ENCODE data around the gene CCDC172.
"Not testable (repeated sequence)": the region's sequence is repeated elsewhere in the genome, so short reads cannot be mapped to it uniquely, and the experiment has no call there.

The CCDC172 gene

GRCh38 chr10:116352125-116352524 lies 27.9 kb downstream of the CCDC172 start:
- DNase-seq = no peak

GRCh38 chr10:116353817-116354216 lies 29.6 kb downstream of the CCDC172 start:
- DNase-seq = no peak

GRCh38 chr10:116355341-116355740 lies 31.1 kb downstream of the CCDC172 start:
- no peak for DNase-seq

- no peak for DNase-seq
Observed at GRCh38 chr10:116356833-116357232, 32.6 kb downstream of the CCDC172 start.

- no peak for DNase-seq
Observed at GRCh38 chr10:116364868-116365267, 40.6 kb downstream of the CCDC172 start.

- no peak for DNase-seq
Observed at GRCh38 chr10:116371737-116372136, 47.5 kb downstream of the CCDC172 start.

GRCh38 chr10:116382290-116382689 lies 58.0 kb downstream of the CCDC172 start:
- DNase-seq = no peak

- no peak for DNase-seq
Observed at GRCh38 chr10:116385311-116385710, 61.1 kb downstream of the CCDC172 start.

- DNase-seq = no peak
Observed at GRCh38 chr10:116385994-116386809, 62.0 kb downstream of the CCDC172 start.

- not testable (repeated sequence) for DNase-seq
Observed at GRCh38 chr10:116393246-116393831, 69.1 kb downstream of the CCDC172 start.

- DNase-seq = no peak
Observed at GRCh38 chr10:116395223-116395985, 71.2 kb downstream of the CCDC172 start.

- DNase-seq = no peak
Observed at GRCh38 chr10:116398224-116398623, 74.0 kb downstream of the CCDC172 start.

GRCh38 chr10:116402858-116403257 lies 78.6 kb downstream of the CCDC172 start:
- no peak for DNase-seq

GRCh38 chr10:116403740-116404250 lies 79.5 kb downstream of the CCDC172 start:
- DNase-seq = no peak

GRCh38 chr10:116408719-116409118 lies 84.5 kb downstream of the CCDC172 start:
- no peak for DNase-seq

GRCh38 chr10:116410351-116410750 lies 86.1 kb downstream of the CCDC172 start:
- DNase-seq = no peak

GRCh38 chr10:116417821-116418220 lies 93.6 kb downstream of the CCDC172 start:
- no peak for DNase-seq

GRCh38 chr10:116418389-116418788 lies 94.1 kb downstream of the CCDC172 start:
- no peak for DNase-seq

GRCh38 chr10:116421815-116422214 lies 97.6 kb downstream of the CCDC172 start:
- no peak for DNase-seq

GRCh38 chr10:116427671-116428070 lies 103.4 kb downstream of the CCDC172 start, which contains the start of gene PNLIPRP3:
Gene PNLIPRP3, plus strand, starts transcription at chr10:116427847. Its CDS starts 166 bp downstream, at chr10:116428013.
- no peak for DNase-seq

- DNase-seq = no peak
Observed at GRCh38 chr10:116429288-116429977, 105.2 kb downstream of the CCDC172 start.
